Stimulated activated naive CD8-positive, alpha-beta T cell treated with anti-CD3 and anti-CD28 coated beads, Interleukin-15, Interleukin-2, amounts not matched to agents 100 U/mL and 50 U/mL, for 24 hours (primary cell): ENCODE results near the gene RPS6KB2.
"Not testable (repeated sequence)": the region's sequence is repeated elsewhere in the genome, so short reads cannot be mapped to it uniquely, and the experiment has no call there.

Experiments
- ATAC-seq: fragments of 150-1000 bp; cut with Tn5 transposase; one replicate; pipeline ENCODE4 v1.10.0; 2021
- DNase-seq: peaks from one replicate; pipeline ENCODE4 v3.0.0; 2021

The RPS6KB2 gene

DNA sequence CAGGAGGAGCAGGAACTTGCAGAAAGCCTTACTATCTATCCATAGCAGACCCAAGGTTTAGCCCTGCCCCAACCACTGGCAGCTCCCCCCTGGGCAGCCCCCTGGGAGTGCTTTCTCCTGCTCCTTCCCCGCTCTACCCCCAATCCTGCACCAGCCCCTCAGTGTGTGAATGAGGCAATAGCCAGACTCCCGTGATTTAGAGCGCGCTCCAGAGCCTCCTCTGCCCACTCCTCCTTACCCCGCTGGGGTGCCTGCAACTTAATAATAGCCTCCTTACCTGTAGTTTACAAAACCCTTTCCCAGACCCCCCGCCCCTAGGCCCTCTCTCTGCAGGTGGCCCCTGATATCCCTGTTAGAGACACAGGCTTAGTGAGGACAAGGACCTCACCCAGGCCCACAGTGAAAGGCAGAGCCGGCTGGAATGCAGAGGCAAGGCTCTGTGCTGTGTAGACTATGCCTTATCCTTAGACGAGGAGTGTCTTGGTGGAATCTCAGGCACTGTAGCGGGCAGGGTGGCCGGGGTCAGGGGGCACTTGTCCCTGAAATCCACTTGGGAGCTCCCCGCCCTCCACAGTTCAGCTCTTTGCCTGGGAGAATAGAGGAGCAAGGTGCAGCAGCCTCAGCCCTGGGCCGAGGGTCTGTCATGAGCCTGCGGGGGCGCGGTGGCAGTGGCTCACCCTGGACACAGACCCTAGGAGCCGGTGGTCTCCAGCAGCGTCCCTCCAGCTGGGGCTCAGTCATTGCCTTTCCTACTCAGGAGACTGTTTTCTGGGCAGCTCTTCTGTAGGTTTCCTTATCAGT, 17.1 kb upstream of the RPS6KB2 start:
- no peak for ATAC-seq
- DNase-seq: no peak

GRCh38 chr11:67411785-67412152, 16.5 kb upstream of the RPS6KB2 start:
- ATAC-seq: no peak

GRCh38 chr11:67412495-67413179, 15.7 kb upstream of the RPS6KB2 start:
- ATAC-seq (no peak), DNase-seq (no peak)

More at GRCh38 chr11:67411785-67412152, 16.5 kb upstream of the RPS6KB2 start:
- DNase-seq: peak; percentile 27

DNA sequence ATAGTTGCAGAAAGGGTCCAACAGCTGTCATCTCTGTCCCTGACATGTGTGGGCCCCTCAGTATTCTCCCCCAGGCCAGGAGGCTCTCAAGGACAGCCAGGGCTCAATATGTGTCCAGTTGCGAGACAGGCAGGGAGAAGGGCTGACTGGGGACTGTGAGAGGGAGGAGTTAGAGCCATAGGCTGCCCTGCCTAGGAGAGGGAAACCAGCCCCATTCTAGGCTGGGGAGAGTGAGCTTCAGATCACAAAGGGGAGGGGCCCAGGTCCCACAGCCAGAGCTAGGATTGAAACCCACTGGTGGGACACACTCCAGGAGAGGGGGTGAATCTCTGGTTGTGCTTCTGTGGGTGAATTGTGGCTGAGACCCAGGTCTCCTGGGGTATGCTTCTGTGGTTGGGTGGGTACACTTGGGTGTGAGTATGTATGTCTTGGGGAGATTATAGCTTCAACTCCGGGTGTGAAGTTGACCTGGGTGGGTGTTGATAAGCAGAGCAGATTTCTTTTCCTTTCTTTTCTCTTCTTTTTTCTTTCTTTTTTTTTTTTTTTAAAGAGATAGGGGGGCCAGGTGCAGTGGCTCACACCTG, 14.9 kb upstream of the RPS6KB2 start:
- DNase-seq (no peak), ATAC-seq (no peak)

DNA sequence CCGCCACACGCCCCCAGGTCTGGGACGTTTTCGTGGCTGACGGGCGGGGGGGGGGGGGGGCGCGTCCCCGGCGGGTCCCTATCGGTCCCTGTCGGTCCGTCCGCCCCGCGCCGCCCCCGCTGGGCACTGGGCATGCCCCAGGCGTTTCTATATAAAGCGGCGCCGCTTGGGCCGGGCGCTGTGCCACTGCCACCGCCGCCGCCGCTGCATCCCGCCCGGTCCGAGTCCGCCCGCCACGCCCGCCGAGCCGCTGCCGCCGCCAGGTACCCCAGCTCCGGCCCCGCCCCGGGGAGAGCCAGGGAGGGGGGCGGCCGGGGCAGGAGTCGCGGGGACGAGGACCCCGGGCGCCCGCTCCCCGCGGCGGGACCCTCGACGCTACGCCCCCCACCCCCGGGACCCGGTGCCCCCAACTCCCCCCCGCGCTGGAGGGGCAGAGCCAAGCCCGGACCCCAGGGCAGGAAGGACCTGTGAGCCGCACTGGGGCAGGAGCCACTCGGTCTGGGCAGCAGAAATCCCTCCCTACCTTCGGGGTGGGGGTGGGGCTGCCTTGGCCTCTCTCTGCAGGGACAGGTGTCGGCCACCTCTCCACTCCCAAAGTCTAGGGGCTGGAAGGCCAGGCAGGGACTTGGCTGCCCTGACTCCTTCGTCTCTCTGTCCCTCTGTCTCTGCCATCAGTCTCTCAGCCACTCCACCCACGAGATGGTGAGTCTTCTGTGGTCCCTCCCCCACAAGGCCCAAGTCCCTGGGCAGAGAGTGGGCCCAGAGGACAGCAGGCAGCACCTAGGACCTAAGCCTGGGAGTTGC, 12.6 kb upstream of the RPS6KB2 start, which contains the start of gene CARNS1:
CARNS1 (plus strand) TSS at position 178 of the 804 bp plus-strand sequence; CDS start at position 700, 522 bp downstream.
- no peak for ATAC-seq
- DNase-seq: peak; percentile 30

GRCh38 chr11:67416416-67417335, 11.6 kb upstream of the RPS6KB2 start:
- DNase-seq (peak; percentile 62), ATAC-seq (no peak)

- no peak for ATAC-seq
- no peak for DNase-seq
Observed at GRCh38 chr11:67417425-67417824, 10.9 kb upstream of the RPS6KB2 start.

DNA sequence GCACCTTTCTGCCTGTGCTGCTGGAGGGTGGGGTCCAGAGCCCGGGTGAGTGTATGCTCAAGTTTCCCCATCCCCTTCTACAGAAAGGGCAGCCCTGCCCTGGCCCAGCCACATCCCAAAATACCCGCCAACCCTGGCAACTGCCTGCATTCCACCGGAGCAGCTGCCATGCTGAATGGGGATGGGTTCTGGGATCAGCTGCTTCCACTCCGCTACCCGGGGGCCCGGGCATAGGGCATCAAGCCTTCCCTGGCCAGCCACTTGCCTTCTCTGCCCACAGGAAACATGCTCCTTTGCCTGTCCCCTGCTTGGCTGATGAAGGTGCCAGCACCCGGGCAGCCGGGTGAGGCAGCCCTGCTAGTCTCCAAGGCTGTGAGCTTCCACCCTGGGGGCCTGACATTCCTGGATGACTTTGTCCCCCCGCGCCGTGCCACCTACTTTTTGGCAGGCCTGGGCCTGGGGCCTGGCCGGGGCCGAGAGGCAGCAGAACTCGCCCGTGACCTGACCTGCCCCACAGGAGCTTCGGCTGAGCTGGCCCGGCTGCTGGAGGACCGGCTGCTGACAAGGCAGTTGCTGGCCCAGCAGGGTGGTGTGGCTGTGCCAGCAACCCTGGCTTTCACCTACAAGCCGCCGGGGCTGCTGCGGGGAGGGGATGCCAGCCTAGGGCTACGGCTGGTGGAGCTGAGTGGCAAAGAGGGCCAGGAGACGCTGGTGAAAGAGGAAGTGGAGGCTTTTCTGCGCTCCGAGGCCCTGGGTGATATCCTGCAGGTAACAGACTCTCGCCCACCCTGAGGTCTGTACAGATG, 9.6 kb upstream of the RPS6KB2 start:
- peak; percentile 55 for DNase-seq
- no peak for ATAC-seq

DNA sequence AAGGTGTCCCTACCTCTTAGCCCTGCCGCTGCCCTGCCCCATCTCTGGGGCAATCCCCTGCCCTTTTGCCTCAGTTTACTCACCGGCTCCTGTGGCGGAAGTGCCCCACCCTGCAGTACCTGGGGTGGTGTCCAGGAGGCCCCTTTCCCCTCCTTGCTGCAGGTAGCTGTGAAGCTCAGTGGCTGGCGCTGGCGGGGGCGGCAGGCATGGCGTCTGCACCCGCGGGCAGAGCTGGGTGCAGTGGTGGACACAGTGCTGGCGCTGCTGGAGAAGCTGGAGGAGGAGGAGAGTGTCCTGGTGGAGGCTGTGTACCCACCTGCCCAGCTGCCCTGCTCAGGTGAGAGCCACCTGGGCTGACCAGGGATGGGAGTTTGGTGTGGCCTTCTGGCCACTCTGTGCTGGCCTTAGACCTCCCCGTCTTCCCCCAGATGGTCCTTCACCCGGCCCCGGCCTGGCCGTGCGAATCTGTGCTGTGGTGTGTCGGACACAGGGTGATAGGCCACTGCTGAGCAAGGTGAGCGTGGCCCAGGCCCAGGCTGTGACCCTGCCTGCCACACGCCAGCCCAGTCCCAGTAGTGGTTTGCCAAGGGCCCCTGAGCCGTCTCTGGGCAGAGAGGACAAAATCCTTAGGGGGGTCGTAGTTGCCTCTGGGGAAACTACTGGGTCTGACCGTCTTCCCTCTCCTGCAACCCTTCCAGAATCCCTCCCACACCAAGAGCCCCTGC, 8.8 kb upstream of the RPS6KB2 start:
- no peak for ATAC-seq
- DNase-seq: peak; percentile 39

- no peak for ATAC-seq
- peak; percentile 17 for DNase-seq
Observed at GRCh38 chr11:67420147-67420645, 8.1 kb upstream of the RPS6KB2 start.

- peak; percentile 100 for DNase-seq
- ATAC-seq: peak; percentile 91
Observed at GRCh38 chr11:67420646-67421429, 7.5 kb upstream of the RPS6KB2 start.

DNA sequence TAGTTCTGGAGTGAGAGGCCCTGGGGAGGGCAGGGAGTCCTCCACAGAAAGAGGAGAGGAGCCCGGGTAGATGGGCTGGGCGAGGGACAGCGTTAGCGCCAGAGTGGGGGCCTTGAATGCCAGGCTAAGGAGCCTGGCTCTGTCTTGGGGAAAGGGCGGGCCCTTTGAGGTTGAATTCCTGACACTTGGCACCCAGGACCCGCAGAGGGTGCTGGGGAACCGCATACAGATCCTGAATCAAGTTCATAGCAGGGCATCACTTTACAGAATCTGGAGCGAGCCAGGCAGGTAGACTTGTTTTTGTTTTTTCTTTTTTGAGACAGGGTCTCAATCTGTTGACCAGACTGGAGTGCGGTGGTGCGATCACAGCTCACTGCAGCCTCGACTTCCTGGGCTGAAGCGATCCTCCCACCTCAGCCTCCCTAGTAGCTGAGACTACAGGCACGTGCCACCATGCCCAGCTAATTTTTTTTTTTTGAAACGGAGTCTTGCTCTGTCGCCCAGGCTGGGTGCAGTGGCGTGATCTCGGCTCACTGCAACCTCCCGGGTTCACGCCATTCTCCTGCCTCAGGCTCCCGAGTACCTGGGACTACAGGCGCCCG, 6.8 kb upstream of the RPS6KB2 start:
- no peak for ATAC-seq
- no peak for DNase-seq

- ATAC-seq (no peak), DNase-seq (no peak)
Observed at GRCh38 chr11:67422891-67423290, 5.4 kb upstream of the RPS6KB2 start.

GRCh38 chr11:67423466-67423865, 4.8 kb upstream of the RPS6KB2 start:
- ATAC-seq: no peak
- no peak for DNase-seq

- no peak for ATAC-seq
Observed at GRCh38 chr11:67423891-67424613, 4.2 kb upstream of the RPS6KB2 start.

GRCh38 chr11:67427364-67427859, 882 bp upstream of the RPS6KB2 start:
- not testable (repeated sequence) for ATAC-seq
- DNase-seq: peak; percentile 37

More at GRCh38 chr11:67423891-67424613, 4.2 kb upstream of the RPS6KB2 start:
- no peak for DNase-seq

GRCh38 chr11:67429038-67429668, 859 bp downstream of the RPS6KB2 start:
- ATAC-seq (no peak), DNase-seq (peak; percentile 20)
